Loucy (cell line): ENCODE measurements around the gene KL.

Experiments used
- H2AFZ ChIP-seq: fragments of 200-600 bp; sonication (generic); 2 replicates; pipeline ENCODE4 v1.6.0; 2016; ENCODE audit warnings: antibody characterized with exemption, mild to moderate bottlenecking, low read length, moderate library complexity
- H3F3A ChIP-seq: fragments of 200-600 bp; 2 replicates; pipeline ENCODE4 v1.6.0; 2016; ENCODE audit warnings: antibody characterized with exemption, low read depth, mild to moderate bottlenecking
- H3K27me3 ChIP-seq: fragments of 200-600 bp; sonication (generic); 2 replicates; pipeline ENCODE4 v1.6.1; 2014; ENCODE audit warnings: low read length, mild to moderate bottlenecking; ENCODE audit not compliant: insufficient read depth, poor library complexity, severe bottlenecking
- H3K36me3 ChIP-seq: fragments of 200-600 bp; sonication (generic); 2 replicates; pipeline ENCODE4 v1.6.1; 2016; ENCODE audit warnings: low read length; ENCODE audit not compliant: insufficient read depth
- H3K4me1 ChIP-seq: fragments of 200-600 bp; sonication (generic); 2 replicates; pipeline ENCODE4 v1.5.1; 2014; ENCODE audit warnings: low read length, mild to moderate bottlenecking; ENCODE audit not compliant: insufficient read depth, poor library complexity, severe bottlenecking
- H3K4me2 ChIP-seq: fragments of 200-600 bp; sonication (generic); 2 replicates; pipeline ENCODE4 v1.6.0; 2014; ENCODE audit warnings: antibody characterized with exemption, low read length, low read depth, mild to moderate bottlenecking; ENCODE audit not compliant: poor library complexity, severe bottlenecking
- H3K4me3 ChIP-seq: fragments of 200-600 bp; sonication (generic); 2 replicates; pipeline ENCODE4 v1.5.1; 2014; ENCODE audit warnings: low read length, mild to moderate bottlenecking, mixed read lengths; ENCODE audit not compliant: poor library complexity, severe bottlenecking
- H3K79me2 ChIP-seq: fragments of 200-600 bp; sonication (generic); 2 replicates; pipeline ENCODE4 v1.6.1; 2014; ENCODE audit warnings: low read length; ENCODE audit not compliant: insufficient read depth
- H3K9ac ChIP-seq: fragments of 200-600 bp; sonication (generic); 2 replicates; pipeline ENCODE4 v1.6.0; 2014; ENCODE audit warnings: mild to moderate bottlenecking, low read depth, low read length, moderate library complexity; ENCODE audit not compliant: poor library complexity, severe bottlenecking
- H3K9me2 ChIP-seq: fragments of 200-600 bp; sonication (generic); replicated peaks from 2 replicates; pipeline ENCODE4 v1.6.1; 2016; ENCODE audit warnings: low read depth, low read length, mixed read lengths
- H3K9me3 ChIP-seq: fragments of 200-600 bp; sonication (generic); 2 replicates; pipeline ENCODE4 v1.6.1; 2014; ENCODE audit warnings: mild to moderate bottlenecking, antibody characterized with exemption, low read length, low read depth; ENCODE audit not compliant: insufficient read depth
- H4K20me1 ChIP-seq: fragments of 200-600 bp; sonication (generic); 2 replicates; pipeline ENCODE4 v1.6.0; 2014; ENCODE audit warnings: antibody characterized with exemption, low read length, mild to moderate bottlenecking; ENCODE audit not compliant: insufficient read depth, poor library complexity, severe bottlenecking
- EZH2phosphoT487 ChIP-seq: fragments of 200-600 bp; IDR thresholded peaks from 2 replicates; pipeline ENCODE4 v1.6.1; 2018; ENCODE audit warnings: antibody characterized with exemption, mild to moderate bottlenecking, moderate library complexity, borderline replicate concordance
- TF ChIP-seq, protein P1 (sequence below): fragments of 200-600 bp; sonication (generic); conservative IDR thresholded peaks from 2 replicates; pipeline ENCODE4 v1.5.1; 2014; ENCODE audit warnings: mild to moderate bottlenecking, antibody characterized with exemption, low read length

The KL gene

DNA sequence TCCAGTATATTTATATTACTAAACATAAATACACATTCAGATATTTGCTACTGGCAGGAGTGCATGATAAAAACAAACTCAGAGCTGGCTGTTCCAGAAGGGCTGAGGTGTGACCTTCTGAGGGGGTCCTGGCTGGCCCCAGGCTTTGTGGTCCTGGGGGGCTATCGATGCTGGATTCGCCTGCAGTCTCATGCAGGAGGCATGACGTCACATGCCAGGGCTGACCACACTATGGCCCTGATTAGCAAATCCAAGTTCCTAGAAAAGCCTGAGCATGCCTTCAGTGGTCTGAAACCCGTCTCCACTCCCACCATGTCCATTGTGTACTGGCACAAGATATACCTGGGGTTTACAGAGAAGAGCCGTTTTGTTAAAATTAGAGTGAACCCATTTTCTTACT, 97.9 kb downstream of the KL start:
- H3K79me2 ChIP-seq, result no peaks in the 10 kb centered on the region
- no peak overlapping the region for H3K9ac ChIP-seq
- no peaks in the 10 kb centered on the region for H3K4me1 ChIP-seq
- H4K20me1 ChIP-seq, result no peaks in the 10 kb centered on the region
- no peaks in the 10 kb centered on the region for H3F3A ChIP-seq
- TF ChIP-seq EZH2phosphoT487, result no peak
- TF ChIP-seq, protein P1, sequence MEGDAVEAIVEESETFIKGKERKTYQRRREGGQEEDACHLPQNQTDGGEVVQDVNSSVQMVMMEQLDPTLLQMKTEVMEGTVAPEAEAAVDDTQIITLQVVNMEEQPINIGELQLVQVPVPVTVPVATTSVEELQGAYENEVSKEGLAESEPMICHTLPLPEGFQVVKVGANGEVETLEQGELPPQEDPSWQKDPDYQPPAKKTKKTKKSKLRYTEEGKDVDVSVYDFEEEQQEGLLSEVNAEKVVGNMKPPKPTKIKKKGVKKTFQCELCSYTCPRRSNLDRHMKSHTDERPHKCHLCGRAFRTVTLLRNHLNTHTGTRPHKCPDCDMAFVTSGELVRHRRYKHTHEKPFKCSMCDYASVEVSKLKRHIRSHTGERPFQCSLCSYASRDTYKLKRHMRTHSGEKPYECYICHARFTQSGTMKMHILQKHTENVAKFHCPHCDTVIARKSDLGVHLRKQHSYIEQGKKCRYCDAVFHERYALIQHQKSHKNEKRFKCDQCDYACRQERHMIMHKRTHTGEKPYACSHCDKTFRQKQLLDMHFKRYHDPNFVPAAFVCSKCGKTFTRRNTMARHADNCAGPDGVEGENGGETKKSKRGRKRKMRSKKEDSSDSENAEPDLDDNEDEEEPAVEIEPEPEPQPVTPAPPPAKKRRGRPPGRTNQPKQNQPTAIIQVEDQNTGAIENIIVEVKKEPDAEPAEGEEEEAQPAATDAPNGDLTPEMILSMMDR, result no peak
- H3K9me2 ChIP-seq, result no peaks in the 10 kb centered on the region
- H3K4me3 ChIP-seq, result no peak overlapping the region
- H3K9me3 ChIP-seq, result no peaks in the 10 kb centered on the region
- H3K27me3 ChIP-seq, result no peaks in the 10 kb centered on the region
- no peaks in the 10 kb centered on the region for H3K36me3 ChIP-seq
- no peak overlapping the region for H2AFZ ChIP-seq
- no peak overlapping the region for H3K4me2 ChIP-seq

- H3K4me2 ChIP-seq, result no peak overlapping the region
- H3K9me2 ChIP-seq, result no peaks in the 10 kb centered on the region
- H3K4me3 ChIP-seq, result no peak overlapping the region
- H3K4me1 ChIP-seq, result no peaks in the 10 kb centered on the region
- no peaks in the 10 kb centered on the region for H3K9me3 ChIP-seq
- no peak overlapping the region for H3K9ac ChIP-seq
- no peaks in the 10 kb centered on the region for H3F3A ChIP-seq
- no peaks in the 10 kb centered on the region for H3K79me2 ChIP-seq
- H3K27me3 ChIP-seq, result no peaks in the 10 kb centered on the region
- TF ChIP-seq EZH2phosphoT487, result no peak
- TF ChIP-seq, protein P1, result no peak
- H3K36me3 ChIP-seq, result no peaks in the 10 kb centered on the region
- no peak overlapping the region for H2AFZ ChIP-seq
- no peaks in the 10 kb centered on the region for H4K20me1 ChIP-seq
Observed at GRCh38 chr13:33115274-33115673, 99.1 kb downstream of the KL start.
